HL-60 (cell line): ENCODE measurements around the gene TMEM144.

Experiments
- DNase-seq, 2 experiments: peaks; one replicate each; pipeline ENCODE4 v3.0.0-alpha.2; 2010 to 2020; ENCODE audit warnings: low read depth in 1 of 2, low spot score in 1 of 2
- H3K27ac ChIP-seq: fragments of 250-450 bp; sonication (Bioruptor Pico); replicated peaks from 2 replicates; pipeline ENCODE4 v1.5.1; 2020; ENCODE audit warnings: mild to moderate bottlenecking, moderate library complexity
- H3K27me3 ChIP-seq: fragments of 250-450 bp; sonication (Bioruptor Pico); 2 replicates; pipeline ENCODE4 v1.5.1; 2021; ENCODE audit warnings: mild to moderate bottlenecking, moderate library complexity; ENCODE audit not compliant: insufficient read depth, poor library complexity, severe bottlenecking
- H3K4me3 ChIP-seq: replicated peaks from 2 replicates; pipeline ENCODE4 v1.5.1; 2011; ENCODE audit warnings: mild to moderate bottlenecking, control low read depth, low read length; ENCODE audit not compliant: insufficient read depth
- GABPA ChIP-seq: IDR thresholded peaks from 2 replicates; pipeline ENCODE4 v1.6.1; 2012; ENCODE audit warnings: low read depth
- POLR2AphosphoS5 ChIP-seq: IDR thresholded peaks from 2 replicates; pipeline ENCODE4 v1.6.1; 2012; ENCODE audit warnings: low read depth
- SPI1 ChIP-seq: IDR thresholded peaks from 2 replicates; pipeline ENCODE4 v1.6.1; 2012; ENCODE audit warnings: low read depth, mild to moderate bottlenecking, borderline replicate concordance
- TF ChIP-seq, protein P1 (sequence below): IDR thresholded peaks from one replicate; pipeline ENCODE4 v1.5.1; 2011; ENCODE audit warnings: low read length, control low read depth, inconsistent platforms; ENCODE audit not compliant: insufficient read depth
- TF ChIP-seq, protein P2 (sequence below): IDR thresholded peaks from 2 replicates; pipeline ENCODE4 v1.6.1; 2012; ENCODE audit warnings: low read depth; ENCODE audit not compliant: insufficient replicate concordance

The TMEM144 gene

DNA sequence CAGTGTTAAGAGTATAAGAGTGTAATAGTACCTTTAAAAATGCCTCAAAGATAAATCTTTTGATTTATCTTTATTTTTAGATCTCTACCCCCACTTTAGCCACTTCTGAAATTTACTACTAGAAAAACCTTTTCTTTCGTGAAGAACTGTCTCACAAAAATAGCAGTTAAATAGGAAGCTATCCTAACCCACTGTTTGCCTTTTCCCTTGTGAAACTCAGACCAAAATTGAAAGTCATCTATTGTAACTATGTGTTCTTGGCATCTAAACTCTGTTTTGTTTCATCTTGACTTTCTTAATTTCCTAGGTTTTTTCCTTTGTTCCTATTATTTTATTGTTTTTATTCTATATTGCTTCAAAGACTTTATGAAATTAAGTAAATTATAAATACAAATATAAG is 7.8 kb upstream of the TMEM144 start:
- DNase-seq = no peak
- no peaks in the 10 kb centered on the region for H3K27me3 ChIP-seq
- no peak overlapping the region for H3K4me3 ChIP-seq
- H3K27ac ChIP-seq = no peak overlapping the region
- TF ChIP-seq, protein P1, sequence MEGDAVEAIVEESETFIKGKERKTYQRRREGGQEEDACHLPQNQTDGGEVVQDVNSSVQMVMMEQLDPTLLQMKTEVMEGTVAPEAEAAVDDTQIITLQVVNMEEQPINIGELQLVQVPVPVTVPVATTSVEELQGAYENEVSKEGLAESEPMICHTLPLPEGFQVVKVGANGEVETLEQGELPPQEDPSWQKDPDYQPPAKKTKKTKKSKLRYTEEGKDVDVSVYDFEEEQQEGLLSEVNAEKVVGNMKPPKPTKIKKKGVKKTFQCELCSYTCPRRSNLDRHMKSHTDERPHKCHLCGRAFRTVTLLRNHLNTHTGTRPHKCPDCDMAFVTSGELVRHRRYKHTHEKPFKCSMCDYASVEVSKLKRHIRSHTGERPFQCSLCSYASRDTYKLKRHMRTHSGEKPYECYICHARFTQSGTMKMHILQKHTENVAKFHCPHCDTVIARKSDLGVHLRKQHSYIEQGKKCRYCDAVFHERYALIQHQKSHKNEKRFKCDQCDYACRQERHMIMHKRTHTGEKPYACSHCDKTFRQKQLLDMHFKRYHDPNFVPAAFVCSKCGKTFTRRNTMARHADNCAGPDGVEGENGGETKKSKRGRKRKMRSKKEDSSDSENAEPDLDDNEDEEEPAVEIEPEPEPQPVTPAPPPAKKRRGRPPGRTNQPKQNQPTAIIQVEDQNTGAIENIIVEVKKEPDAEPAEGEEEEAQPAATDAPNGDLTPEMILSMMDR = no peak
- TF ChIP-seq POLR2AphosphoS5 = no peak
- TF ChIP-seq, protein P2, sequence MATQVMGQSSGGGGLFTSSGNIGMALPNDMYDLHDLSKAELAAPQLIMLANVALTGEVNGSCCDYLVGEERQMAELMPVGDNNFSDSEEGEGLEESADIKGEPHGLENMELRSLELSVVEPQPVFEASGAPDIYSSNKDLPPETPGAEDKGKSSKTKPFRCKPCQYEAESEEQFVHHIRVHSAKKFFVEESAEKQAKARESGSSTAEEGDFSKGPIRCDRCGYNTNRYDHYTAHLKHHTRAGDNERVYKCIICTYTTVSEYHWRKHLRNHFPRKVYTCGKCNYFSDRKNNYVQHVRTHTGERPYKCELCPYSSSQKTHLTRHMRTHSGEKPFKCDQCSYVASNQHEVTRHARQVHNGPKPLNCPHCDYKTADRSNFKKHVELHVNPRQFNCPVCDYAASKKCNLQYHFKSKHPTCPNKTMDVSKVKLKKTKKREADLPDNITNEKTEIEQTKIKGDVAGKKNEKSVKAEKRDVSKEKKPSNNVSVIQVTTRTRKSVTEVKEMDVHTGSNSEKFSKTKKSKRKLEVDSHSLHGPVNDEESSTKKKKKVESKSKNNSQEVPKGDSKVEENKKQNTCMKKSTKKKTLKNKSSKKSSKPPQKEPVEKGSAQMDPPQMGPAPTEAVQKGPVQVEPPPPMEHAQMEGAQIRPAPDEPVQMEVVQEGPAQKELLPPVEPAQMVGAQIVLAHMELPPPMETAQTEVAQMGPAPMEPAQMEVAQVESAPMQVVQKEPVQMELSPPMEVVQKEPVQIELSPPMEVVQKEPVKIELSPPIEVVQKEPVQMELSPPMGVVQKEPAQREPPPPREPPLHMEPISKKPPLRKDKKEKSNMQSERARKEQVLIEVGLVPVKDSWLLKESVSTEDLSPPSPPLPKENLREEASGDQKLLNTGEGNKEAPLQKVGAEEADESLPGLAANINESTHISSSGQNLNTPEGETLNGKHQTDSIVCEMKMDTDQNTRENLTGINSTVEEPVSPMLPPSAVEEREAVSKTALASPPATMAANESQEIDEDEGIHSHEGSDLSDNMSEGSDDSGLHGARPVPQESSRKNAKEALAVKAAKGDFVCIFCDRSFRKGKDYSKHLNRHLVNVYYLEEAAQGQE = no peak
- TF ChIP-seq GABPA = no peak
- no peak for TF ChIP-seq SPI1

DNA sequence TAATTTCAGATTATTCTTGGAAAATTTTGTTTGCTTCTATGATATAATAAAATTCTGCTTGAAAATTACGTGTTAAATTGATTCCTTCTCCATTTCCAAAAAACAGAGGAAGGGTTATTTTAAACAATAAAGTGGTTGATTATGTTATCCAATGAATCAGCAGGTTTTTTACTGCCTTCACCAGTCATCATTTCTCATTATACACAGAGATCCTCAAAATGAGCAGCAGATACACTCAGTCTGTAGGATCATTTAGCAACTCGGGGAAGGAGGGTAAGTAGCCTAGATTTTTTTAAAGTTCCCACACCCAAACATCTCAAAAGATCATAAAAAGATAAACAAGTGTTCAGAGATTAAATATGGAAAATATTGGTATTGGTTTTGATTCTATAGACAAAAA is 6.8 kb upstream of the TMEM144 start:
- Histone ChIP-seq H3K4me3 (no peak overlapping the region), H3K27me3 (no peaks in the 10 kb centered on the region), H3K27ac (no peak overlapping the region)
- TF ChIP-seq, protein P2 = no peak
- no peak for TF ChIP-seq SPI1
- TF ChIP-seq, protein P1 = no peak
- TF ChIP-seq POLR2AphosphoS5 = no peak
- DNase-seq = no peak

DNA sequence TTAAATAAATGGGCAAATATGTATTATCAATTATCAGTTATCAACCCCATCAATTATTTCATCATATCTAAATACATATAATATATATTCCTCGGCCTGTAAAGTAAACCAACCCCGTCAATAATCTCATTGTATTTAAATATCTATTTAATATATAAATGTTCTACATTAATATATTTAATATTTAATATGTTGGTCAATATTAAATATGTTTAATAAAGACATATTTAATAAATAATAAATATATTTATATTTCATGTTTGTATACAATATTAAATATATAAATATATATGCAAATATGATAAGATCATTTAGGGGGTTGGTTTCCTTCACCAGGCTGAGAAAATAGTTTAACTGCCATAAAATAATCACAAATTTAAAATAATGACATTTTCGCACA is 6.4 kb upstream of the TMEM144 start:
- no peak overlapping the region for H3K4me3 ChIP-seq
- H3K27me3 ChIP-seq = no peaks in the 10 kb centered on the region
- DNase-seq = no peak
- no peak overlapping the region for H3K27ac ChIP-seq
- TF ChIP-seq, protein P2 = no peak
- TF ChIP-seq SPI1 (no peak), POLR2AphosphoS5 (no peak), GABPA (no peak)
- TF ChIP-seq, protein P1 = no peak
